HG03097 (cell line): ENCODE data around the gene ECE2.

Experiments used
- ATAC-seq: cut with Tn5 transposase; IDR thresholded peaks from one replicate; pipeline ENCODE4 v1.9.1; 2021; ENCODE audit not compliant: unreplicated experiment, low FRiP score

Gene ECE2

DNA sequence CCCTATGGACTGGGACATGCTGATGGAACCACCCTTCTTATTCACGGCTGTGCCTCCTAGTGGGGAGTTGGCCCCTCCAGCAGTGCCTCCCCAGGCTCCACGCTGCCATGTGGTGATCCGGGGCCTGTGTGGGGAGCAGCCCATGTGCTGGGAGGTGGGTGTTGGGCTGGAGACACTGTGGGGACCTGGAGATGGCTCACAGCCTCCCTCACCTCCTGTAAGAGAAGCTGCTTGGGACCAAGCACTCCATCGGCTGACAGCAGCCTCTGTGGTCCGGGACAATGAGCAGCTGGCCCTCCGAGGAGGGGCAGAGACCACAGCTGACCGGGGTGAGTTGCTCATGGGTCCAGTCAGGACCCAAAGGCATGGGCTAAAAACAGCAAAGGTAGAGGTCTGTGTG lies 36.1 kb upstream of the ECE2 start:
- ATAC-seq = no peak

DNA sequence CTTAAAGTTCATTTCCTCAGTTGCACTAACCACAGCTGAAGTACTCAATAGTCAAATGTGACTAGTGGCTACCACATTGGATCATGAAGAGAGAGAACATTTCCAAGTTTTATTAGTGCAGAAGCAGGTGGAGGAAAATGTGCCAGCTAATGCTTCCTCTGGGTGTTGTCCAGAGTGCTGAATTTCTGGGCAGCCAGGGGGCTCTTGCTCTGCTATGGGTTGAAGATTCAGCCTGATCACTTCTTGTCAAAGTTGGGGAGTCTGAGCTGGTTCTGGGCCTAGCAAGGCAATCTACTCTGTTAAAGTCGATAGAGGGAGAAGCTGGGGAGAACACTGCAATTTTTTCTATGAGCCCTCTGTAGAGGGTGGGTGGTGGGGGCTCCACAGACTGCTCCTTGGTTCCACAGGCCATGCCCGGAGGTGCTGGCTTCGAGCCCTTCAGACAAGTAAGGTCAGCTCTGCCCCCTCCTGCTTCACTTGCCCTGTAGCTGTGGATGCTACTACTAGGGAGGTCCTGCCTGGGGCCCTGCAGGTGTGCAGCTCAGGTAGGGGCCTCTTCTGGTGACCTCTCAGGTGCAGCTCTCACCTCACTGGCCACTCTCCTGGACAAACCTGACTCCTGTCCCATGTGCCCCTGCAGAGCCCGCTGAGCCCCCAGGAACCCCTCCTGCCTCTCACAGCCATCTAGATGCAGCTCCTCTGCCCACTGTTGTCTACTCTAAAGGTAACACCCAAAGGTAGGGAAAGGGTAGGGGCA lies 35.3 kb upstream of the ECE2 start:
- ATAC-seq = no peak

DNA sequence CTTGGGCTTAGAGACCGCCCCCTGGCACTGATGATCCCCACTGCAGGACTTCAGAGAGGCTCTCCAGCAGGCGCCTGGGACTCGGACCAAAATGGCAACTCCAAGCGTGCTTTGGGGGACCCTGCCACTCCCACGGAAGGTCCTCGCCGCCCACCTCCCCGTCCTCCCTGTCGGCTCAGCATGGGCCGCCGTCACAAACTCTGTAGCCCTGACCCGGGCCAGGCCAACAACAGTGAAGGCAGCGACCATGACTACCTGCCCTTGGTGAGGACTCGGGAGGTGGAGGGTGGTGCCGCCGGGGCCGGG lies 34.7 kb upstream of the ECE2 start:
- ATAC-seq = no peak

DNA sequence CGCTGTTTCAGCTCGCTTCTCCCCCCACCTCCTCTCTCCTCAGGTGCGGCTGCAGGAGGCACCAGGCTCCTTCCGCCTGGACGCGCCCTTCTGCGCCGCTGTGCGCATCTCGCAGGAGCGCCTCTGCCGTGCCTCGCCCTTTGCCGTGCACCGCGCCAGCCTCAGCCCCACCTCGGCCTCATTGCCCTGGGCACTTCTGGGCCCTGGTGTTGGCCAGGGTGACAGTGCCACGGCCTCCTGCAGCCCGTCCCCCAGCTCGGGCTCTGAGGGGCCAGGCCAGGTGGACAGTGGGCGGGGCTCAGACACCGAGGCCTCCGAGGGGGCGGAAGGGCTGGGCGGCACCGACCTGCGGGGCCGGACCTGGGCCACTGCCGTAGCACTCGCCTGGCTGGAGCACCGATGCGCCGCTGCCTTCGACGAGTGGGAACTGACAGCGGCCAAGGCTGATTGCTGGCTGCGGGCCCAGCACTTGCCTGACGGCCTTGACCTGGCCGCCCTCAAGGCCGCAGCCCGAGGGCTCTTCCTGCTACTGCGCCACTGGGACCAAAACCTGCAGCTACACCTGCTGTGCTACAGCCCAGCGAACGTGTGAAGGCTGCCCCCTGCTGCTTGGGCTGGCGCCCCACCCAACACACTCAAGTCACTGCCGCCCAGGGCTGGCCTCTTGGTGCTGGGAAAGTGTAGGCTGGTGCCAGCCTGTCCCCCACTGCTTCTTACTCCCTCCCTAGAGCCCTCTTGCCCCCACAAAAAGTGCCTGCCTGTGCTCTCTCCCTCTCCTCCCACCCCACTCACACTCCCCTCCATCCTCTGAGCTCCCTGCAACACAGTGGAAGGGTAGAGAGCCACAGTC lies 34.1 kb upstream of the ECE2 start:
- ATAC-seq = no peak

DNA sequence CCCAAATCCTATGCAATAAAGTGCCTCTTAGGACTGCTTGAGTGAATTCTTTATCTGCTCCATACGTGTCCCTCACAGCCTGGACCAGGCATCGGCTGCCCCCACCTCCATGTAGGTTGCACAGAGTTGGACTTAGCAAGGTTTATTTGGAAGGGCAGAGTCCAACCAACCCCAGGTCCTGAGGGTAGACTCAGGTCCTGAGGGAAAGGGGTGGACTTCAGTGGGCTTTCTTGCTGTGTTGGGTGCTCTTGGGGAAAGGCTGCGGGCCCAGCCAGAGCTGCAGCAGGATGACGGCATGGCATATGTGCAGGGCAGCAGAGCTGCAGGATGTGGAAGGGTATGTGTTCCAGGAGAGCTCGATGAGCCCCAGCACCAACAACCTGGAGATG lies 33.5 kb upstream of the ECE2 start:
- ATAC-seq = no peak

DNA sequence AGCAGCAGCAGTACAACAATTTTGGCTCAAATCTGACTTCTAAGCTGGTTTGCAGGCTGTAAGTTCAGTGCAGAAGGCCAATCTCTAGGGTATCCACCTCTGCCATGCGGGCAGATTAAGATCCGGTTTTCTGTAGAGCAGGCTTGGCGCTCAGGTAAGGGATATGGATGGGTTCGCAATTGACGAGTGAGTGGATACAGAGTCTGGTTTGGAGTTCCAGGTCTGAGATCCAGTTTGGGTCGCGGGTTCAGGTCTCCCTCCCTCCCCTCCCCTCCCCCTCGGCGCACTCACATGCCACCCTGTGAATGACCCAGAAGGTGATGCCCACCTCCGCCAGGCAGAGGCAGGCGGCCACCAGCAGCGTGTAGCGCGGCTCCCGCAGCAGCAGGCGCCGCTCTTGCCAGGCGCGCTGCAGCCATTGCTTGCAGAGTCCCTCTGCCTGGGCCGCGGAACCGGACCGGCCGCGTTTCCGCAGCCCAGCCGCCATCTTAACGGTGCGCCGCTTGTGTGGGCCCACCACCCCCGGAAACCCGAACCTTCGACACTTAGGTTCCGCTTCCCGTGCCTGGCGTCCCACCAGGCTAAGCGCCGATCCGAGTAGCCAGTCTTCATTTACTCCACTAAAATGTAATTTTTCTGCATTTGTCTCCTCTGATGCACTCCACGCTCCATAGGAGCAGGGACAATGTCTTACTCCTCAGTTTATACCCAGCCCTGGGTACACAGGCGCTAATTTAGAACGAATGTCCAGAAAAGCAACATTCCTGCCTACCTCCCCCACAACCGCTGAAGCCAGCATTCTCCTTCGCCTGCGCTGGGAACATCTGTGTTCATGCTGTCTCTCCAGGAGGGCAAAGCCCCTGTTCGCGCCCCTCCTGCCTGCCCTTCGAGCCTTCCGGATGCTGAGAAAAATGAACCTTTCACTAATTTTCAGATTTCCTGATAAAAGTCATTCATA lies 27.1 kb upstream of the ECE2 start, which contains the start of gene ALG3:
ALG3 (minus strand) TSS at position 509 of the 958 bp plus-strand sequence; CDS start at position 487, 22 bp downstream.
- ATAC-seq = peak; percentile 47

DNA sequence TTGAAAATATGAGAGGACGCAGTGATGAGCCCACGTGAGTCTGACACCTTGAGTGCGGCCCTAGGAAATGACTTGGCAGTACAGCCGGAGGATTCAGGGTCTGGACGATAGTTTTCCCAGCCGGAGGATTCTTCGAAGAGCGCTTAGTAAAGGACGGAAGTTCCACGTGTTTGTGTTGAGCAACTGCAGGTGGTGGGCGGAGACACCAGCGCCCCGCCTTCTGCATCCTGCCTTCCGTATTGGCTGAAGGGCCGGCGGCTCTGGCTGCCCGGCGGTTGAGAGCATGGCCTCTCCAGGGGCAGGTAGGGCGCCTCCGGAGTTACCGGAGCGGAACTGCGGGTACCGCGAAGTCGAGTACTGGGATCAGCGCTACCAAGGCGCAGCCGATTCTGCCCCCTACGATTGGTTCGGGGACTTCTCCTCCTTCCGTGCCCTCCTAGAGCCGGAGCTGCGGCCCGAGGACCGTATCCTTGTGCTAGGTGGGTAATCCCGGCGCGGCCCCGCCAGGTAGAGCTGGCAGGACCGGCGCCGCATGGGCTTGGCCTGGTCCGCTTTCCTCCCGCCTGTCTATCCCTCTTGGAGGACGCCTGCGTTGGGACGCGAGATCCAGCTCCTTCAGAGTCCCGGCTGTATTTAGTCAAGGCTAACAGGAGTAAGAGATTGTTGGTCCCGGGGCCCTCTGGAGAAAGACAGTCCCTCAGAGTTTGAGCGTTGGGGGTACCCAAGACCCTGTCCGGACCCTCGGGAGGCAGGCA lies 26.2 kb upstream of the ECE2 start, which contains the start of gene EEF1AKMT4:
EEF1AKMT4 (plus strand) TSS at position 261 of the 755 bp plus-strand sequence; CDS start at position 284, 23 bp downstream.
- peak; percentile 89 for ATAC-seq

DNA sequence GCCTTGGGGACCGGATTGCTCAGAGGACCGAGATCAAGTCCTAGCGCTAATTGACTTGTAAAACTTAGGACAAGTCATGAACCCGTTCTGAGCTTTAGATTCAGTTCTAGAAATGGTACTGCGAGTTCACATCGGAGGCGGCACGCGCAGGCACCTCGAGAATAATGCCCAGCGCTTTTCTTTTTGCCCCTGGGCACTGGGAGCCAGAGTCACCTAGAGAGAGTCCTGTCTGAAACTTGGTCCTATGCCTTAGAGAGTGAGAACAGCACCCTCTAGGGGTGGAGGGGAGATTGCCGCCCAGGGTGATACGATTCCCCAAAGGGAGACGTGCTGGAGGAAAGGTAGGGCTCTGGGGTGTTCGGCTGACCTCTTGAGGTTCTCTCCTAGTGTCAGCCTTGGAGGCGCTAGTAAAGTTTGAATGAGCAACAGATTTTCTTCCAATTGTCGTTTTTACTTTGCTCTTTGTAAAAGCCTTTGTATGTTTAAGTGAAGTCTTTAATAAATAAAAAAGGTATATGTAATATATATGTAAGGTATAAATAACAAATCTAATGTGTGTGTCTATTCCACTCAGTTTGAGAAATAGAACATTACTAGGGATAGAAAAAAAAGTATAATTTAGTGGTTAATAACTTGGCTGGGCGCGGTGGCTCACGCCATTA lies 25.5 kb upstream of the ECE2 start:
- peak; percentile 54 for ATAC-seq

DNA sequence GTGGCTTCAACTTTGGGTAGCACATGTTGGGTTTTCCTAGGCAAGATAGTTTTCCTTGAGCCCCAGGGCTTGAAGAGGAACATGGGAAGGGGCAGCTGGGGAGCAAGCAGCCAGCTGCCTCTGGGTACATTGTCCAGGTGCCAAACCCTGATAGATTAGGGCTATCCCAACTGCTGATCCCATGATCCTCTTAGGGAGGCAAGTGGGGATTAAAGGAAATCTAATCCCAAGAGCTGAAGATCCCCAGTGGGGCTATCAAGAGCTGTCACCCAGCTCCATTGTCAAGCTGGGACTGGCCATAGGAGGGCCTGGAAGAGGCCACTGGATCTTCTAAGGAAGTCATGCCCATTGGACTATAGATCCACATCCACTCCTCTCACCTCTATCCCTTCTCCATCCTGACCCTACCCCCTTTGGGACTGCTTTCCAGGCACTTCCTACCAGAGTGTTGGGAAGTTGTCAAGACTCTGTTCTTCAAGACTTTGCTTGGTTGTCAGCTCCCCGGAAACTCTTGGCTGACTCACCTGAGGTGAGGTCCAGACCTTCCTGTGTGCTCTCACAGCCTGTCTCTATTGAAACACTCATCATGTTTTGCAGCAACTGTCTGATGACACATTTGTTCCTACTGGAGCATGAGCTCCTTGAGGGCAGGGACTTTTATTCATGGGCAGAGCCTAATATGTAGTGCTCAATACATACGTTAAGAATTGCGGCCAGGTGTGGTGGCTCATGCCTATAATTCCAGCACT lies 20.4 kb upstream of the ECE2 start:
- no peak for ATAC-seq

DNA sequence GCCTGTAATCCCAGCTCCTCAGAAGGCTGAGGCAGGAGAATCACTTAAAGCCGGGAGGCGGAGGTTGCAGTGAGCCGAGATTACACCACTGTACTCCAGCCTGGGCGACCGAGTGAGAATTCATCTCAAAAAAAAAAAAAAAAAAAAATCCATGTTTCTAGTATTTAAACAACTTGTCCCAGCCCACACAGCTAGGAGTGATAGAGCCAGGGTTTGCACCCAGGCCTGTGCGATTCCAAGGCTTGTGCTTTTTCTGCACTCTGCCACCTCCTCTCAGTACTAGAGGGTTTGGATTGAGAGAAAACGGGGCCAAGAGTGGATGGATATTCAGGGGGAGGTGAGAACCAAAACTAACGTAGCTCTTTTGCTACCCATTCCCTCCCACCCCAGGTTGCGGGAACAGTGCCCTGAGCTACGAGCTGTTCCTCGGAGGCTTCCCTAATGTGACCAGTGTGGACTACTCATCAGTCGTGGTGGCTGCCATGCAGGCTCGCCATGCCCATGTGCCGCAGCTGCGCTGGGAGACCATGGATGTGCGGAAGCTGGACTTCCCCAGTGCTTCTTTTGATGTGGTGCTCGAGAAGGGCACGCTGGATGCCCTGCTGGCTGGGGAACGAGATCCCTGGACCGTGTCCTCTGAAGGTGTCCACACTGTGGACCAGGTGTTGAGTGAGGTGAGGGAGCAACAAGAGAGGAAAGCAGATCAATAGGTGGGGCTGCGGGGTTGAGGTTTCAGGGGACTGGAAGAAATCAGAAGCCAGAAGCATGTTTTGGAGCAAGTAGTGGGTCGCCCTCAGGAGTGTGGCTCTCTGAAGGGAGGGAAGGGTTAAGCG lies 18.5 kb upstream of the ECE2 start:
- ATAC-seq = no peak

DNA sequence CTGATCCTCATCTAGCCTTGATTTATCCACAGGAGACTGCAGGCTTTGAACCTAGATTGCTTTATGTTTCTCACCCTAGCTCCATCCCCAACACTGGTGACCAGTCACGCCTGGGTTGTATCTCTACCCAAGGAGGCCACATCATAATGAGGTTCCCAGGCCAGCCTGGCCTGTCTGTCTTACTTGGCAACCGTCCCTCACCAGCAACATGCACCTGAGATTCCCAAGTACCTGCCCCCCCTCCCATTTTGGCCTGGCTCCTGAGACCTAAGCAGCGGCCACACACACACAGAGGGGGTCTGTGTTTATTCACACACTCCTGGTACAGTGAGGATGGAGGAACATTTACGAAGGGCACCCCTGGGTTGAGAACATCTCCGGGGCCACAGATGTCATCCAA lies 16.9 kb upstream of the ECE2 start:
- ATAC-seq = no peak

DNA sequence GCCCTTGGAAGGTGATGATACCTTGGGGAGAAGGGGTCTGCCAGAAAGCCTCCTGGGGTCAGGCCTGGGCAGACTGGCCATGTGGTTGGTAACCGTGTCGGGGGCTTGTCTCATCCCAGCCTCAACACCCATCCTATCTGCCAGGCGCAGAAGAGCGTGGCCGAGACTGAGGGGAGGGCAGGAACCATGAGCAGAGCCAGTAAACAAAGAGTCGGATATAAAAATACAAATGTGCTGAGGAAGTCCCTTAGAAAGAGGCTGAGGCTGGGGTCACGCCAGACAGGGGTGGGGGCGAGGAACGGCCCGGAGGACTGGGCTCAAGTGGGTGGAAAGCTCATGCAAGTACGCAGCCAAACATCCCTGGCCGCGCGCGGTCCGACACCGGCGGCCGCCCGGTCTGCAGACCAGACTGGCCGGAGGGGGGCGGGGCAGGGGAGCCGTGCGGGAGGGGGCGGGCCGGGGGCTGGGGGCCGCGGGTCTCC lies 16.4 kb upstream of the ECE2 start:
- no peak for ATAC-seq

DNA sequence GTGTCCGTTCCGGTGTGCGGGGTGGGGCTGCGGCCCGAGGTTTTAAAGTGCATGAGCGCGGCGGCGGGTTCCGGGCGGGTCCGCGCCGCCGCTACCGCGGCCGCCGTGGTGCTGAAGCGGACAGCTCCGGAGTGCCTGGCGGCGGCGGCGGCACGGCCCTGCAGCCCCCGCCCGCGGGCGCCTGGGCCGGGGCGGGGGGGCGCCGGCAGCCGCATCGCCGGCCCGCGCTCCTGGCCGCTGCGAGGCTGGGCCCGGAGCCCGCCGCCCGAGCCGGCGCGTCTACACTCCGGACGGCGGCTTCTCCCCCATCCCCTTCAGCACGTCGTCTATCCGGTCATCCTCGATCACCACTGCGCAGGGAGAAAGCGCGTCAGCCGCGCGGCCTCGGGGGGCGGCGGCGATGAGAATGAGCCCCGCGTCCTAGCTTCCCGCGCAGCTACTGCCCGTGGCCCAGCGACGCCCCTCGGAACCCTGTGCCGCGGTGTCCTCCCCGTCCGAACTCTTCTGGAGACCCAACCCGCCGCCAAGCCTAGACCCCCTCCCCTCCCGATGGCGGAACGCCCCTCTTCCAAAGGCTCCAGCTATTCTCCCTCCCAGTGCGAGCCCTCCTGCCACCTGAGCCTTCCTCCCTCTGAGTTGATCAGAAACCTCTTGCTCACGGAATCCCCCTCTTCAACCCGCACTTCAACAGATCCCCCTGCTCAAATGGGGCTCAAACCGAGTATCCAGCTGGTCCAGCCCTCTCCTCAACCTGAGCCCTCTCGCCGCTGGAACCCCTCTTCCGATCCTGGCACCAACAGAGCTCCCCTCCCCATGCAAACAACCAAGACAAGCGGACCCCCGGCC lies 15.7 kb upstream of the ECE2 start:
- ATAC-seq = no peak

DNA sequence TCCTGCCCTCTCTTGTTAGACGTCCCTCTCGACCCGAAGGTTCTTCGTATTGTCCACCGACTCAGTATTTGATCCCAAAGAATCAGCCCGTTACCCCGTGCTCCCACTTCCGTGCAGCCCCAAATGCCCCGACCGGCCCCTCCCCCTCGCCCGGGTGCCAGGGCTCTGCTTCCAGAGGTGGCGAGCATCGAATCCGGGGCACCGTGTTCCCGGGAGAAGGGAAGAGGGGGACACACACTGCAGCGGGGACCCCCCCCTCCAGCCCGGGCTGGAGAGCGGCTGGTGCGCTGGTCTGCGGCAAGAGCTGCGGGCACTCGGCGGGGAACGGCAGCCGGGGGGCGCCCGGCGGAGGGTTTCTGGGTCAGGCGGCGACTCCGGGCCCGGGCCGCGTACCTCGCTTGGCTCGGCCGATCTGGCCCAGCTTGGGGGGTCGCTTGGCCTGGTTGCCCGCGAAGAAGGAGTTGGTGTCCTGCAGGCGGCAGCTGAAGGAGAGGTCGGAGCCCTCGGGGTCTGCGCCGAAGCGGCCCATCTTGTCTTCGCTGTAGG lies 15.0 kb upstream of the ECE2 start:
- ATAC-seq = no peak

DNA sequence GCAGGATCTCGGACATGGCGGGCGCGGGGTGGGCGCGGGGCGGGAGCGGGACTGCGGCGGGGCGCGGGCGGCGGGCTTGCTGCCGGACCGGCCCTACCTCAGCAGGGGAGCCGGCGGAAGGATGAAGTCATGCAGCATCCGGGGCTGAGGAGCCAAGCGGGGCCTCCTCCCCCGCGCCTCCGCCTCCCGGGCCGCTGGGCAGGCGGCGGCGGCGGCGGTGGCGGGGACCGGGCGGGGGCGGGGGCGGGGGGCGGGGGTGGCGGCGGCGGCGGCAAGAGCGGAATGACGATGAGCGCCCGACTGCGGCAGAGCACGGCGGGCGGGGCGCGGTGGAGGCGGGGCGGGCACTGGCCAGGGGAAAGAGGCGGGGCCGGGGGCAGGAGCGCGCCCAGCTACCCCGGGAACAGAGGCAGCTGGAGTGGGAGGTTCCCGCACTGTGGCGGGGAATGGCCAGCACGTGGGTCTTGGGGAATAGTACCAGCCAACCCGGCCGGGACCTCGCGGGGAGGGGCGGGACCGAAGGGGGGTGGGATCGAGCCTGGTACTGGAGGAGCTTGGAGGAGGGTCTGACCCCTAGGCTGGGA lies 14.5 kb upstream of the ECE2 start, which contains the start of gene CAMK2N2:
CAMK2N2 (minus strand) TSS at position 284 of the 584 bp plus-strand sequence; CDS start at position 16, 268 bp downstream.
- ATAC-seq = no peak
